Prostate gland (tissue), 2 donors: Measurements from ENCODE around the gene DLEC1. TPM values are rescaled to one million over a fixed set of nuclear protein-coding genes. Genes with fewer than 3 reads are reported as not detected.

ENCODE experiments used
- DNase-seq: peaks from one replicate; pipeline ENCODE4 v3.0.0-alpha.2; 2019; ENCODE audit warnings: low spot score
- H3K27ac ChIP-seq, 2 donors: fragments of 200-600 bp; sonication (generic); 2 replicates each; pipeline ENCODE4 v1.5.1; 2017 to 2019
- H3K27me3 ChIP-seq: fragments of 200-600 bp; sonication (generic); replicated peaks from 2 replicates; pipeline ENCODE4 v1.5.1; 2019; ENCODE audit not compliant: insufficient read depth
- H3K36me3 ChIP-seq, 2 donors: fragments of 200-600 bp; sonication (generic); 1 replicate in 1 of 2; 2 replicates in 1 of 2; pipeline versions ENCODE4 v1.5.1 to v1.8.1; 2017 to 2019
- H3K4me1 ChIP-seq: fragments of 200-600 bp; sonication (generic); replicated peaks from 2 replicates; pipeline ENCODE4 v1.5.1; 2019
- H3K4me3 ChIP-seq, 2 donors: fragments of 200-600 bp; sonication (generic); 2 replicates each; pipeline ENCODE4 v1.5.1; 2017 to 2019
- H3K9me3 ChIP-seq: fragments of 200-600 bp; sonication (generic); 2 replicates; pipeline ENCODE4 v1.5.1; 2017
- POLR2A ChIP-seq: fragments of 450-650 bp; IDR thresholded peaks from one replicate; pipeline ENCODE4 v1.6.1; 2016; ENCODE audit warnings: antibody characterized with exemption, mild to moderate bottlenecking
- POLR2AphosphoS5 ChIP-seq: sonication (generic); formaldehyde crosslinking; IDR thresholded peaks from one replicate; pipeline ENCODE4 v1.6.1; 2017; ENCODE audit warnings: antibody characterized with exemption
- WGBS: methylation state at CpG from one replicate; pipeline ENCODE4 v1.1.5; 2018; 5-methylcytosine and 5-hydroxymethylcytosine counted together
- intact Hi-C: fragments of 100-400 bp; cut with DNase I; formaldehyde crosslinking; loops from one replicate; pipeline ENCODE4 v1.14.2; 2022
- total RNA-seq, 2 donors: library from RNA; depleted of rRNA; stranded (reverse); fragments of >200 nt; gene quantifications; one replicate each; pipeline ENCODE4 v1.1.0, GENCODE V29; 2016
- TF ChIP-seq, protein P1 (sequence below), 4 experiments: fragments of 200-600 bp in 2 of 4; fragments of 450-650 bp in 2 of 4; sonication (generic) in 2 of 4; IDR thresholded peaks; 1 replicate in 3 of 4; 2 replicates in 1 of 4; pipeline ENCODE4 v1.5.1; 2016 to 2019; ENCODE audit warnings: antibody characterized with exemption in 4 of 4, mild to moderate bottlenecking in 2 of 4, moderate library complexity in 2 of 4

Gene DLEC1
- total RNA-seq, 2 donors from 2014 or later, result 0.32 to 13.1 TPM

DNA sequence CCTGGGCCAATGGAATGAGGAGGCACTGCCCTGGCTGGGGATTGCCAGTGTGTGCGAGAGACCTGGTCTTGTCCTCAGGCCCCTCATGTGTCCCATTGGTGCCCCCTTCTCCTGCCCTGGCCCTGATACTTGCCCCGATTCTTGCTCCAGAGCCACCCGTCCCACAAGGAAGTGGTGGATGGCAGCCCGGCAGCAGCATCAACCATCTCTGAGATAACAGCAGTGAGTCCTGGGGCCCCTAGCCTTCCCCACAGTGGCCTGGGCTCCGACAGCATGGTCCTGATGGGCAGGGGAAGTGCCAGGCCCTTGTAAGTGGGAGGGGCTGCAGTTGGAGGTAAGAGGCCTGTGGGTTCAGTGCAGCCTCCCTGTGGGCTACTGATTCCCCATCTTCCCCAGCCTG lies 33.0 kb upstream of the DLEC1 start:
- TF ChIP-seq POLR2A, result no peak
- TF ChIP-seq POLR2AphosphoS5, result no peak
- TF ChIP-seq, protein P1, sequence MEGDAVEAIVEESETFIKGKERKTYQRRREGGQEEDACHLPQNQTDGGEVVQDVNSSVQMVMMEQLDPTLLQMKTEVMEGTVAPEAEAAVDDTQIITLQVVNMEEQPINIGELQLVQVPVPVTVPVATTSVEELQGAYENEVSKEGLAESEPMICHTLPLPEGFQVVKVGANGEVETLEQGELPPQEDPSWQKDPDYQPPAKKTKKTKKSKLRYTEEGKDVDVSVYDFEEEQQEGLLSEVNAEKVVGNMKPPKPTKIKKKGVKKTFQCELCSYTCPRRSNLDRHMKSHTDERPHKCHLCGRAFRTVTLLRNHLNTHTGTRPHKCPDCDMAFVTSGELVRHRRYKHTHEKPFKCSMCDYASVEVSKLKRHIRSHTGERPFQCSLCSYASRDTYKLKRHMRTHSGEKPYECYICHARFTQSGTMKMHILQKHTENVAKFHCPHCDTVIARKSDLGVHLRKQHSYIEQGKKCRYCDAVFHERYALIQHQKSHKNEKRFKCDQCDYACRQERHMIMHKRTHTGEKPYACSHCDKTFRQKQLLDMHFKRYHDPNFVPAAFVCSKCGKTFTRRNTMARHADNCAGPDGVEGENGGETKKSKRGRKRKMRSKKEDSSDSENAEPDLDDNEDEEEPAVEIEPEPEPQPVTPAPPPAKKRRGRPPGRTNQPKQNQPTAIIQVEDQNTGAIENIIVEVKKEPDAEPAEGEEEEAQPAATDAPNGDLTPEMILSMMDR (IDR thresholded peaks at IDR 0.05), result no peak
- DNase-seq, result no peak
- peak overlapping the region; percentile 86 to 90 for H3K27ac ChIP-seq
- WGBS, result 90% methylated on average over 5 of the region's 5 CpGs
- no peaks in the 10 kb centered on the region for H3K9me3 ChIP-seq
- H3K4me1 ChIP-seq, result peaks cover 16% of the 10 kb centered on the region
- no peaks in the 10 kb centered on the region for H3K27me3 ChIP-seq
- H3K4me3 ChIP-seq, result no peak overlapping the region
- intact Hi-C loops, result no loop called here
- peaks cover 3 to 6% of the 10 kb centered on the region in 2 donors for H3K36me3 ChIP-seq

DNA sequence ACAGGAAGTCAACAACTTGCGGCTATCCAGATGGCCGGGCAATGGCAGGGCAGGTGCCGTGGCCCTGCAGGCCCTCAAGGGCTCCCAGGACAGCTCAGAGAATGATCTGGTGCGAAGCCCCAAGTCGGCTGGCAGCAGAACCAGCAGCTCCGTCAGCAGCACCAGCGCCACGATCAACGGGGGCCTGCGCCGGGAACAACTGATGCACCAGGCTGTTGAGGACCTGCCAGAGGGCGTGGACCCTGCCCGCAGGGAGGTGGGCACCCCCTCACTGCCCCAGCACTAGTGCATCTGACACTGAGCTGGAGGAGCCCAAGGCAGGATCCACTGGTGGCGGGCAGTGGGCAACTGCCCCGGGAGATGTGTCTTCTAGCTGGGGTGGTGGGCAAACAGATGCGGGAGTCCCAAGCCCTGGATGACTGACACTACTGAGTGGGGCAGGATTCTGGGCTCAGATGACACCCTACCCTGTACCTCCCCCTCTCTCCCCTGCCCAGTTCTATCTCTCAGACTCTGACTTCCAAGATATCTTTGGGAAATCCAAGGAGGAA lies 32.5 kb upstream of the DLEC1 start:
- Histone ChIP-seq H3K27ac (no peak overlapping the region), H3K4me1 (peaks cover 16% of the 10 kb centered on the region), H3K36me3 (peaks cover 3 to 6% of the 10 kb centered on the region in 2 donors), H3K27me3 (no peaks in the 10 kb centered on the region), H3K9me3 (no peaks in the 10 kb centered on the region), H3K4me3 (no peak overlapping the region)
- TF ChIP-seq POLR2AphosphoS5 (no peak), POLR2A (no peak)
- TF ChIP-seq, protein P1 (IDR thresholded peaks at IDR 0.05), result no peak
- no peak for DNase-seq
- WGBS, result 90% methylated on average over 16 of the region's 16 CpGs
- intact Hi-C loops, result no loop called here

GRCh38 chr3:38007754-38008090 lies 31.3 kb upstream of the DLEC1 start:
- WGBS, result 95% methylated on average over 7 of the region's 7 CpGs
- H3K9me3 ChIP-seq, result no peaks in the 10 kb centered on the region
- no peak overlapping the region for H3K4me3 ChIP-seq
- H3K36me3 ChIP-seq, result peaks cover 3 to 6% of the 10 kb centered on the region in 2 donors
- no peaks in the 10 kb centered on the region for H3K27me3 ChIP-seq
- H3K27ac ChIP-seq, result no peak overlapping the region
- DNase-seq, result no peak
- intact Hi-C loops, result no loop called here
- TF ChIP-seq POLR2AphosphoS5, result no peak
- no peak for TF ChIP-seq POLR2A
- TF ChIP-seq, protein P1 (IDR thresholded peaks at IDR 0.05), result no peak
- H3K4me1 ChIP-seq, result peaks cover 16% of the 10 kb centered on the region

DNA sequence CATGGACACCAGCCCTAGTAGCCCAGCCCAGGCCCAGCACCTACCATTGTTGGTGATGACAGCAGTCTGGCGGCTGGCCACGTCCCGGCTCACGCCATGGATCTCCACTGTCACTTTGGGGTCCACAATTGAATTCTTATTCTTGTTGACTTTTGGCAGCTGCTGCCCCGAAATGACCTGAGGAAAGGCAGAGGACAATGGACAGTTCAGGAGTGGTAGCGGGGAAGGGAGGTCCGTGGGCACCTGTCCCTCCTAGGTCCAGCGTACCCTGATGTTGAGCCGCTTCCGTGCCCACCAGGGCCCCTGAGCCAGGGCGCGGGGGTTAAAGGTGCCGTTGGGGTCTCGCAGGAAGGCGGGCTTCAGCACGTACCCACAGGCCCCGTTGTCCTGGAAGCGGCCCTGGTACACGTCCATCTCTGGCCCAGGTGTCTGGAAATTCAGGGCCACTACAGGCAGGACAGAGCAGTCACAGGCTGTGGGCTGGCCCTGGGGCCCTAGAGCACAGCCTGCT lies 30.8 kb upstream of the DLEC1 start:
- DNase-seq, result no peak
- no peak overlapping the region for H3K4me3 ChIP-seq
- peaks cover 16% of the 10 kb centered on the region for H3K4me1 ChIP-seq
- 93% methylated on average over 19 of the region's 19 CpGs for WGBS
- H3K27ac ChIP-seq, result no peak overlapping the region
- H3K36me3 ChIP-seq, result peaks cover 3 to 6% of the 10 kb centered on the region in 2 donors
- no peaks in the 10 kb centered on the region for H3K27me3 ChIP-seq
- TF ChIP-seq, protein P1 (IDR thresholded peaks at IDR 0.05), result no peak
- TF ChIP-seq POLR2AphosphoS5 (no peak), POLR2A (no peak)
- intact Hi-C loops, result no loop called here
- H3K9me3 ChIP-seq, result no peaks in the 10 kb centered on the region

- Histone ChIP-seq H3K27me3 (no peaks in the 10 kb centered on the region), H3K36me3 (peaks cover 3 to 6% of the 10 kb centered on the region in 2 donors), H3K27ac (no peak overlapping the region), H3K4me3 (no peak overlapping the region), H3K9me3 (no peaks in the 10 kb centered on the region), H3K4me1 (peaks cover 14% of the 10 kb centered on the region)
- no peak for DNase-seq
- intact Hi-C loops, result no loop called here
- TF ChIP-seq POLR2AphosphoS5 (no peak), POLR2A (no peak)
- TF ChIP-seq, protein P1 (IDR thresholded peaks at IDR 0.05), result no peak
- WGBS, result 89% methylated on average over 9 of the region's 16 CpGs
Observed at GRCh38 chr3:38008971-38009580, 29.9 kb upstream of the DLEC1 start.
